ENCODE results near the gene SKOR1.

Gene SKOR1

GRCh38 chr15:67883234-67883773 is 58.0 kb downstream of the SKOR1 start:
- Mint-ChIP-seq H3K27ac (no peak overlapping the region), H3K9me3 (no peaks in the 10 kb centered on the region), H3K4me1 (ENCODE audit: low read depth) (peaks cover 5% of the 10 kb centered on the region), H3K36me3 (ENCODE audit: low read depth) (peaks cover 2% of the 10 kb centered on the region), H3K4me3 (no peak overlapping the region), H3K27me3 (ENCODE audit: low read depth) (peaks cover 21% of the 10 kb centered on the region)

GRCh38 chr15:67884009-67884408 is 58.7 kb downstream of the SKOR1 start:
- Mint-ChIP-seq H3K4me1 (ENCODE audit: low read depth) (peaks cover 5% of the 10 kb centered on the region), H3K36me3 (ENCODE audit: low read depth) (peaks cover 2% of the 10 kb centered on the region), H3K9me3 (no peaks in the 10 kb centered on the region), H3K4me3 (peak overlapping the region; percentile 49), H3K27ac (no peak overlapping the region), H3K27me3 (ENCODE audit: low read depth) (peaks cover 25% of the 10 kb centered on the region)

Data from T-helper 1 cell treated with Interleukin-12 subunit alpha and Interleukin-12 subunit beta and Interleukin-4 antibody, amounts not matched to agents 30 μg/mL and 1 μg/mL, for 36 hours (primary cell).